ENCODE data around the gene CTPS1. TPM values are rescaled to one million over a fixed set of nuclear protein-coding genes. Genes with fewer than 3 reads are reported as not detected.

Gene CTPS1
- total and polyA plus RNA-seq, 7 experiments from 2014 or later, result 12.4 to 57.6 (median 17.0) TPM

DNA sequence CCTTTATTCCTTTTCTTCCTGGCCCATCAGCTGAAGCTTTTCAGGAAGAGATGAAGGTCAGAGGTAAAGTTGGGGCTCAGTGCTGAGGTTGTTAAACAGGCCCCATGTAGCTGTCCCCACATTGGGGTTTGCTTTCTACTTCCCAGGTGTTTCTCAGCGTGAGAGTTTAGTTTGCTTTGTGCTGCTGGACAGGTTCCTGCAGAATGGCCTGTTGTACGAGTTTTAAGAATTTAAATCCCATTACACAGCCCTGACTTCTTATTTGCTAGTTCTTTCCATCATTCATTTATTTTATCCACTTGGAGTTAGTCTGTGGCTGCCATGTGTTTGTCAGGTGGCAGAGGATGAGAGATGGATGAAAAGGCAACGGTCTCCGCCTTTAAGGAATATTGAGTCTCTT lies 19.2 kb downstream of the CTPS1 start:
- ChIA-PET CTCF (no interaction called here), POLR2A (interaction anchor here (0.6 kb wide), 1 partner anchor 1904 kb away, joined by 3 read pairs; no protein-coding TSS in a partner anchor)
- Mint-ChIP-seq H3K27me3 (no peaks in the 10 kb centered on the region), H3K4me3 (no peak overlapping the region), H3K36me3 (peaks cover 15 to 63% (median 37%) of the 10 kb centered on the region in 5 donors), H3K9me3 (no peaks in the 10 kb centered on the region), H3K27ac (no peak overlapping the region), H3K4me1 (peaks cover 9 to 23% (median 19%) of the 10 kb centered on the region in 7 donors)
- ATAC-seq, result no peak
- no peak overlapping the region for H3K4me3 ChIP-seq (ENCODE audit: low read length)
- H3K27ac ChIP-seq (ENCODE audit: low read depth, low read length), result no peak overlapping the region
- peaks cover 16 to 53% (median 22%) of the 10 kb centered on the region in 3 experiments for H3K36me3 ChIP-seq (ENCODE audit: control insufficient read depth in 2 of 3, insufficient read depth in 3 of 3, low read length in 3 of 3)
- no peaks in the 10 kb centered on the region for H3K9me3 ChIP-seq (ENCODE audit: control insufficient read depth in 2 of 3, low read length in 3 of 3)
- no peaks in the 10 kb centered on the region for H3K27me3 ChIP-seq (ENCODE audit: control insufficient read depth in 2 of 2, insufficient read depth in 2 of 2, low read length in 2 of 2)
- intact Hi-C loops (cut with micrococcal nuclease), result no loop called here
- peaks cover 6 to 9% of the 10 kb centered on the region in 2 donors for H3K4me1 ChIP-seq (ENCODE audit: control insufficient read depth in 2 of 2, insufficient read depth in 2 of 2, low read length in 2 of 2)
- DNase-seq, result no peak

DNA sequence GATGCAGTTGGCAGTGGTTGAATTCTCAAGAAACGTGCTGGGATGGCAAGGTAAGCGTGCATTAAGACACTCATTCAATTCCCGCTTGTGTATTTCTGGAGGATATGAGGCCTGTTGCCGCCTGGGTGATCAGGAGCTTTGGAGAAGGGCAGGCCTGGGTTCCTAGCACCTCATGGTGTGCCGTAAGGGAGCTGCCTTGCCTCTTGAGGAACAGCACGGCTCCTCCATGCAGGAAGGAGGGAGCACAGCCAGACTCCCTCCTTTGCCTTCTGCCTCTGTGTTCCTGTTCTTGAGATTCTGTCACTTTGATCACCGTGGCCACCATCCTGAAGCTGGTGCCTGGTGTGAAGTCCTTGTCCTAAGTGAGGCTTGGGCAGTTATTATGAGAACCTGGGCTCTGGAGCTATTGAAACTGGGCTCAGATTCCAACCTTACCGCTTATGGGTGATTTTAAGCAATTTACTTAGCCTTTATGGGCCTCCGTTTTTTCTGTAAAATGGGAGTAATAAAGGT lies 23.7 kb downstream of the CTPS1 start:
- no peak for ATAC-seq
- no peaks in the 10 kb centered on the region for H3K27me3 ChIP-seq (ENCODE audit: control insufficient read depth in 2 of 2, insufficient read depth in 2 of 2, low read length in 2 of 2)
- Mint-ChIP-seq H3K27ac (peak overlapping the region in 8 of 9 donors; percentile 22 to 79 (median 60)), H3K27me3 (no peaks in the 10 kb centered on the region), H3K4me3 (peak overlapping the region in 8 of 10 donors; percentile 12 to 59 (median 32)), H3K36me3 (peaks cover 15 to 58% (median 30%) of the 10 kb centered on the region in 5 donors), H3K4me1 (peaks cover 12 to 26% (median 22%) of the 10 kb centered on the region in 7 donors), H3K9me3 (no peaks in the 10 kb centered on the region)
- peaks cover 10 to 56% (median 11%) of the 10 kb centered on the region in 3 experiments for H3K36me3 ChIP-seq (ENCODE audit: control insufficient read depth in 2 of 3, insufficient read depth in 3 of 3, low read length in 3 of 3)
- POLR2A ChIA-PET, result interaction anchor here (0.9 to 2.0 kb wide), 2 partner anchors 18 to 24 kb away, joined by 4 to 14 read pairs; partner anchors contain the start of gene CTPS1
- peaks cover 9 to 12% of the 10 kb centered on the region in 2 donors for H3K4me1 ChIP-seq (ENCODE audit: control insufficient read depth in 2 of 2, insufficient read depth in 2 of 2, low read length in 2 of 2)
- CTCF ChIA-PET, result interaction anchor here (0.6 to 1.5 kb wide), 12 partner anchors 8 to 1766 kb away, joined by 3 to 5 read pairs (median 4); partner anchors contain the start of gene CTPS1
- no peak overlapping the region for H3K4me3 ChIP-seq (ENCODE audit: low read length)
- DNase-seq, result no peak
- peak overlapping the region; percentile 5 for H3K27ac ChIP-seq (ENCODE audit: low read depth, low read length)
- H3K9me3 ChIP-seq (ENCODE audit: control insufficient read depth in 2 of 3, low read length in 3 of 3), result no peaks in the 10 kb centered on the region
- intact Hi-C loops (cut with micrococcal nuclease), result loop anchor here (1.0 to 10.0 kb wide), 6 partner anchors 22 to 391 kb away; partner anchors contain the start of genes CITED4 (in 1 of the 2) and CTPS1 (in 1 of the 2)

DNA sequence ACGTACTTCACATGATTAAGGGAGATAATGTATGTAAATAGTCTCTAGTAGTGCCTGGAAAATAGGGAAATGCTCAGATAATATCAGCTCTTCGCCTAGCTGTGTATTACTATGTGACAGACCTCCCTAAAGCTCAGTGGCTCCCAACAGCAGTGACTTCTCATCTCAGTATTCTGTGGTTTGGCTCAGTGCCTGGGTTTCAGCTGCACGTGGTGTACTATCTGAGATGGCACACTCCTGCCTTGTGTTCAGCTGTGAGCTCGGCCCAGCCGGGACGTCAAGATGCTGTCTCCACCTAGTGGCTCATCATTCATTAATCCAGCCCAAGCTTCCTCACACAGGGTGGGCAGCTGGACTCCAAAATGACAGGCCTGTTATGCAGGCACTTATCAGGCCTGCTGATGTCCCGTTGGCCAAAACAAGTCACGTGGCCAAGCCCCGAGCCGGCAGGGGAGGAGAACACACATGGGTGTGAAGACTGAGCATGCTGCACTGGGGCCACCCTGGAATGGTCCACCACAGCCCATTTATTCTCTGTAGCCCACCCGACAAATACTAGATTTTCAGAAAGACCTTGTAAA lies 24.2 kb downstream of the CTPS1 start:
- ChIA-PET POLR2A (interaction anchor here (0.9 to 2.0 kb wide), 2 partner anchors 18 to 24 kb away, joined by 4 to 14 read pairs; partner anchors contain the start of gene CTPS1), CTCF (interaction anchor here (0.6 to 1.5 kb wide), 12 partner anchors 9 to 1766 kb away, joined by 3 to 5 read pairs (median 4); partner anchors contain the start of gene CTPS1)
- H3K4me3 Mint-ChIP-seq, result peak overlapping the region in 7 of 10 donors; percentile 17 to 59 (median 36)
- DNase-seq, result peak; percentile 52 to 90 (median 85)
- peak overlapping the region in 8 of 9 donors; percentile 22 to 79 (median 60) for H3K27ac Mint-ChIP-seq
- peaks cover 15 to 59% (median 31%) of the 10 kb centered on the region in 5 donors for H3K36me3 Mint-ChIP-seq
- Histone ChIP-seq H3K4me3 (ENCODE audit: low read length) (no peak overlapping the region), H3K36me3 (ENCODE audit: control insufficient read depth in 2 of 3, insufficient read depth in 3 of 3, low read length in 3 of 3) (peaks cover 15 to 57% (median 16%) of the 10 kb centered on the region in 3 experiments), H3K27ac (ENCODE audit: low read depth, low read length) (peak overlapping the region; percentile 5), H3K9me3 (ENCODE audit: control insufficient read depth in 2 of 3, low read length in 3 of 3) (no peaks in the 10 kb centered on the region), H3K27me3 (ENCODE audit: control insufficient read depth in 2 of 2, insufficient read depth in 2 of 2, low read length in 2 of 2) (no peaks in the 10 kb centered on the region), H3K4me1 (ENCODE audit: control insufficient read depth in 2 of 2, insufficient read depth in 2 of 2, low read length in 2 of 2) (peaks cover 9 to 12% of the 10 kb centered on the region in 2 donors)
- intact Hi-C loops (cut with micrococcal nuclease), result loop anchor here (1.0 to 10.0 kb wide), 6 partner anchors 23 to 391 kb away; partner anchors contain the start of genes CITED4 (in 1 of the 2) and CTPS1 (in 1 of the 2)
- ATAC-seq, result peak; percentile 99
- no peaks in the 10 kb centered on the region for H3K27me3 Mint-ChIP-seq
- H3K9me3 Mint-ChIP-seq, result no peaks in the 10 kb centered on the region
- peaks cover 12 to 26% (median 22%) of the 10 kb centered on the region in 7 donors for H3K4me1 Mint-ChIP-seq

DNA sequence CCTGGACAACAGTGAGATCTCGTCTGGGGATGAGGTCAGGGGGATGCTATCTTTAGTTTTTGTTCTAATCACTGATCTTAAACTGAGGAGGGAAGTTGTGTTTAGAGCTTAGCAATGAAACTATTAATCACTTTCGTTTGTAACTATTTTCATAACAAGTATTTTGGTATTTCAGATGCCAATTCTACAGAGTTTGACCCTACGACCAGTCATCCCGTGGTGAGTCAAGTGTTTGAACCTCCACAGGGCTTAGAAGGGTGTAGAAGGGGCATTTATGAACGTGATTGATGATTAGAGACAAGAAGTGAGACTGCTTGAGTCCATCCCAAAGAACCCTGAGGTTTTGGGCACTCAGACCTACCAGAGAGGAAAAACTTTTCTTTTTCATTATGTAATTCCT lies 26.4 kb downstream of the CTPS1 start:
- peaks cover 16 to 65% (median 21%) of the 10 kb centered on the region in 3 experiments for H3K36me3 ChIP-seq (ENCODE audit: control insufficient read depth in 2 of 3, insufficient read depth in 3 of 3, low read length in 3 of 3)

DNA sequence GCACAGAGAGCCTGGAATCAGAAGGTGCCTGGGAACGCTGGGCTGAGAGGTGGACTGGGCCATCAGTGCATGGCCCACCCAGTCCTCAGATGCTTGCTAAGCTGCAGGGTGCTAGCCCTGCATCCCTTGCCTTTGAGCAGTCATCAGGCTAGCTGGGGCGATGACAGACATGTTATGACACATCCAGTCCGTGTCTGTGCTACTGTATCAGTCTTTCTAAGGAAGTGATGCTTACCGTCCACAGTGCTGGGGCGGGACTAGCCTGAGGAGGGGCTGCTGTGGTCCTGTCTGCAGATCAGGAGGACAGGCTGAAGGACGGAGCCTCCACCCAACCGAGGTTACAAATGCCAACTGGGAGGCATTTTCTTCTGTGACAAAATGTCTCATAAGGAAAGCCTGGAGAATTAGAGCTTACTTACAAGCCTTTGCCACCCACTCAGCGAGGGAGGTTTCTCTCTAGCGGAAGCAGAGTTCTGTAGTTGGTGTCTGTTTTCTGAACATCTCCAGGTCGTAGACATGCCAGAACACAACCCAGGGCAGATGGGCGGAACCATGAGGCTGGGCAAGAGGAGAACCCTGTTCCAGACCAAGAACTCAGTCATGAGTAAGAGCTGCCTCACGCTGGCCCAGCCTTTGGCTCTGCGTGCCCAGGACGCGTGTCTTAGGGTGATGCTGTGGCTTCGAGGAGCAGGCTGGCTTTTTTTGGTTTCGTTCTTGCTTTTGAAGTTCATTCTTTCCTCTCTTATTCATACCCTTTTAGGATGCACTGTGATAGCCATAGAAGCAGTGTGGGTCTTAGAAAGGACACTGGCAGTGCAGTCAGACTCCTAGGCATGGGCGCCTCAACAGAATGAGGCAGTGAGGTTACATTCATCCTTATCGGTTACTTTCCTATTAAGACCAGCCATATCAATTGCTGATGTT lies 27.7 kb downstream of the CTPS1 start:
- no peak for ATAC-seq
- no peaks in the 10 kb centered on the region for H3K27me3 Mint-ChIP-seq
- peaks cover 9 to 12% of the 10 kb centered on the region in 2 donors for H3K4me1 ChIP-seq (ENCODE audit: control insufficient read depth in 2 of 2, insufficient read depth in 2 of 2, low read length in 2 of 2)
- DNase-seq, result no peak
- CTCF ChIA-PET, result no interaction called here
- intact Hi-C loops (cut with micrococcal nuclease), result loop anchor here in 1 of 2 donors (10.0 kb wide), 1 partner anchor 232 kb away; no protein-coding TSS in a partner anchor
- no peak overlapping the region for H3K4me3 Mint-ChIP-seq
- no peaks in the 10 kb centered on the region for H3K9me3 ChIP-seq (ENCODE audit: control insufficient read depth in 2 of 3, low read length in 3 of 3)
- no peaks in the 10 kb centered on the region for H3K9me3 Mint-ChIP-seq
- POLR2A ChIA-PET, result no interaction called here
- H3K27me3 ChIP-seq (ENCODE audit: control insufficient read depth in 2 of 2, insufficient read depth in 2 of 2, low read length in 2 of 2), result no peaks in the 10 kb centered on the region
- H3K36me3 Mint-ChIP-seq, result peaks cover 12 to 60% (median 29%) of the 10 kb centered on the region in 5 donors
- H3K27ac ChIP-seq (ENCODE audit: low read depth, low read length), result no peak overlapping the region
- H3K4me3 ChIP-seq (ENCODE audit: low read length), result no peak overlapping the region
- no peak overlapping the region for H3K27ac Mint-ChIP-seq
- peaks cover 12 to 21% (median 18%) of the 10 kb centered on the region in 7 donors for H3K4me1 Mint-ChIP-seq
- peaks cover 16 to 70% (median 21%) of the 10 kb centered on the region in 3 experiments for H3K36me3 ChIP-seq (ENCODE audit: control insufficient read depth in 2 of 3, insufficient read depth in 3 of 3, low read length in 3 of 3)

More for the DNA sequence above, 26.4 kb downstream of the CTPS1 start:
- H3K27ac ChIP-seq (ENCODE audit: low read depth, low read length), result no peak overlapping the region
- H3K27me3 ChIP-seq (ENCODE audit: control insufficient read depth in 2 of 2, insufficient read depth in 2 of 2, low read length in 2 of 2), result no peaks in the 10 kb centered on the region
- no peaks in the 10 kb centered on the region for H3K27me3 Mint-ChIP-seq
- POLR2A ChIA-PET, result no interaction called here
- no peaks in the 10 kb centered on the region for H3K9me3 ChIP-seq (ENCODE audit: control insufficient read depth in 2 of 3, low read length in 3 of 3)
- no peak overlapping the region for H3K4me3 Mint-ChIP-seq
- H3K4me3 ChIP-seq (ENCODE audit: low read length), result no peak overlapping the region
- intact Hi-C loops (cut with micrococcal nuclease), result loop anchor here in 1 of 2 donors (10.0 kb wide), 1 partner anchor 231 kb away; no protein-coding TSS in a partner anchor
- no peak overlapping the region for H3K27ac Mint-ChIP-seq
- H3K9me3 Mint-ChIP-seq, result no peaks in the 10 kb centered on the region
- peaks cover 14 to 62% (median 24%) of the 10 kb centered on the region in 5 donors for H3K36me3 Mint-ChIP-seq
- H3K4me1 Mint-ChIP-seq, result peaks cover 12 to 26% (median 22%) of the 10 kb centered on the region in 7 donors
- peaks cover 9 to 12% of the 10 kb centered on the region in 2 donors for H3K4me1 ChIP-seq (ENCODE audit: control insufficient read depth in 2 of 2, insufficient read depth in 2 of 2, low read length in 2 of 2)
- no peak for DNase-seq
- ATAC-seq, result no peak
- CTCF ChIA-PET, result interaction anchor here (1.5 kb wide), 1 partner anchor 233 kb away, joined by 5 read pairs; no protein-coding TSS in a partner anchor

DNA sequence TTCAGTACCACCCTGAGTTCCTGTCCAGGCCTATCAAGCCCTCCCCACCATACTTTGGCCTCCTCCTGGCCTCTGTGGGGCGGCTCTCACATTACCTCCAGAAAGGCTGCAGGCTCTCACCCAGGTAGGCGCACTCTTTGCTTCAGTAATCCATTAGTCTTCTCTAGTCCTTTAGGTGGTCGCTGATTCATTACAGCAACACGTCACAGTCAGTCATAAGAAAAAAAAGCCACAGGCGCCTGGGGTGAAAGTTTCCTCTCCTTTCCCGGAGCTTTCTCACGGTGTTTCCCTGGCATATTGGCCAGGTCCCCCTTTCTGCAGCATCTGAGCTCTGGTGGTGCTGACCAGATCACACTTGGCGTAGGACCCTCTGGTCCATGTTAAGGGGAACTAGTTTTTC lies 30.0 kb downstream of the CTPS1 start:
- ChIA-PET POLR2A (no interaction called here), CTCF (no interaction called here)
- Mint-ChIP-seq H3K4me3 (no peak overlapping the region), H3K4me1 (peaks cover under 1 to 9% (median 6%) of the 10 kb centered on the region in 7 donors), H3K9me3 (no peaks in the 10 kb centered on the region), H3K36me3 (peaks cover 15 to 63% (median 29%) of the 10 kb centered on the region in 5 donors), H3K27me3 (no peaks in the 10 kb centered on the region), H3K27ac (peak overlapping the region in 1 of 9 donors; percentile 7)
- intact Hi-C loops (cut with micrococcal nuclease), result loop anchor here in 1 of 2 donors (10.0 kb wide), 1 partner anchor 235 kb away; no protein-coding TSS in a partner anchor
- DNase-seq (no peak), ATAC-seq (no peak)
- no peak overlapping the region for H3K27ac ChIP-seq (ENCODE audit: low read depth, low read length)
- H3K27me3 ChIP-seq (ENCODE audit: control insufficient read depth in 2 of 2, insufficient read depth in 2 of 2, low read length in 2 of 2), result no peaks in the 10 kb centered on the region
- H3K36me3 ChIP-seq (ENCODE audit: control insufficient read depth in 2 of 3, insufficient read depth in 3 of 3, low read length in 3 of 3), result peaks cover 16 to 82% (median 21%) of the 10 kb centered on the region in 3 experiments
- no peaks in the 10 kb centered on the region for H3K9me3 ChIP-seq (ENCODE audit: control insufficient read depth in 2 of 3, low read length in 3 of 3)
- no peaks in the 10 kb centered on the region for H3K4me1 ChIP-seq (ENCODE audit: control insufficient read depth in 2 of 2, insufficient read depth in 2 of 2, low read length in 2 of 2)
- no peak overlapping the region for H3K4me3 ChIP-seq (ENCODE audit: low read length)
